ENCODE data around the gene FBN2. TPM values are rescaled to one million over a fixed set of nuclear protein-coding genes. Genes with fewer than 3 reads are reported as not detected.

Gene FBN2
- total RNA-seq, 1 donor from 2014 or later: 0.58 TPM

- Histone ChIP-seq H3K4me1 (no peaks in the 10 kb centered on the region), H3K4me3 (no peak overlapping the region), H3K27ac (no peak overlapping the region), H3K36me3 (no peaks in the 10 kb centered on the region), H3K9me3 (no peaks in the 10 kb centered on the region), H3K27me3 (no peaks in the 10 kb centered on the region)
- DNase-seq (no peak), ATAC-seq (no peak)
- intact Hi-C loops (cut with DNase I): no loop called here
- TF ChIP-seq, protein P1, sequence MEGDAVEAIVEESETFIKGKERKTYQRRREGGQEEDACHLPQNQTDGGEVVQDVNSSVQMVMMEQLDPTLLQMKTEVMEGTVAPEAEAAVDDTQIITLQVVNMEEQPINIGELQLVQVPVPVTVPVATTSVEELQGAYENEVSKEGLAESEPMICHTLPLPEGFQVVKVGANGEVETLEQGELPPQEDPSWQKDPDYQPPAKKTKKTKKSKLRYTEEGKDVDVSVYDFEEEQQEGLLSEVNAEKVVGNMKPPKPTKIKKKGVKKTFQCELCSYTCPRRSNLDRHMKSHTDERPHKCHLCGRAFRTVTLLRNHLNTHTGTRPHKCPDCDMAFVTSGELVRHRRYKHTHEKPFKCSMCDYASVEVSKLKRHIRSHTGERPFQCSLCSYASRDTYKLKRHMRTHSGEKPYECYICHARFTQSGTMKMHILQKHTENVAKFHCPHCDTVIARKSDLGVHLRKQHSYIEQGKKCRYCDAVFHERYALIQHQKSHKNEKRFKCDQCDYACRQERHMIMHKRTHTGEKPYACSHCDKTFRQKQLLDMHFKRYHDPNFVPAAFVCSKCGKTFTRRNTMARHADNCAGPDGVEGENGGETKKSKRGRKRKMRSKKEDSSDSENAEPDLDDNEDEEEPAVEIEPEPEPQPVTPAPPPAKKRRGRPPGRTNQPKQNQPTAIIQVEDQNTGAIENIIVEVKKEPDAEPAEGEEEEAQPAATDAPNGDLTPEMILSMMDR (IDR thresholded peaks at IDR 0.05): no peak
These were observed 263.6 kb downstream of the FBN2 start for GRCh38 chr5:128274441-128274840.

DNA sequence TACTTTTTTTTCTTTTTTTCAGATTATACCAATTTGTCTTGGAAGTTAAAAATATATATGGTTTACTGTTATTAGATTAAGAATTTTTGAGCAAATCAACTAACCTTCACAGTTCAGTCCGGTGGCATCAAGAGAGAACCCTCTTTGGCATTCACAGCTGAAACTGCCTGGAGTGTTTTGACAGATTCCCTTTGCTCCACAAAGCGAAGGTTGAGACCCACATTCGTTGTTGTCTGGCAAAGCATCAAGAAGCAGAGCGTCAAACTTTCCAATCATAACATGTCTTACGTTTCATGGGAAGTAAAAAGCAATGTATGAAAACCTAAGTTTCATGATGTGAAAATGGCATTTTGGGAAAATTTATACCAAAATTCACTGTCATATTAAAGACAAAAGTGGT lies 264.3 kb downstream of the FBN2 start:
- no peak for ATAC-seq
- H3K4me3 ChIP-seq: no peak overlapping the region
- DNase-seq: no peak
- no peak overlapping the region for H3K27ac ChIP-seq
- intact Hi-C loops (cut with DNase I): no loop called here
- TF ChIP-seq, protein P1 (IDR thresholded peaks at IDR 0.05): no peak
- H3K36me3 ChIP-seq: no peaks in the 10 kb centered on the region
- H3K9me3 ChIP-seq: no peaks in the 10 kb centered on the region
- H3K4me1 ChIP-seq: no peaks in the 10 kb centered on the region
- no peaks in the 10 kb centered on the region for H3K27me3 ChIP-seq

DNA sequence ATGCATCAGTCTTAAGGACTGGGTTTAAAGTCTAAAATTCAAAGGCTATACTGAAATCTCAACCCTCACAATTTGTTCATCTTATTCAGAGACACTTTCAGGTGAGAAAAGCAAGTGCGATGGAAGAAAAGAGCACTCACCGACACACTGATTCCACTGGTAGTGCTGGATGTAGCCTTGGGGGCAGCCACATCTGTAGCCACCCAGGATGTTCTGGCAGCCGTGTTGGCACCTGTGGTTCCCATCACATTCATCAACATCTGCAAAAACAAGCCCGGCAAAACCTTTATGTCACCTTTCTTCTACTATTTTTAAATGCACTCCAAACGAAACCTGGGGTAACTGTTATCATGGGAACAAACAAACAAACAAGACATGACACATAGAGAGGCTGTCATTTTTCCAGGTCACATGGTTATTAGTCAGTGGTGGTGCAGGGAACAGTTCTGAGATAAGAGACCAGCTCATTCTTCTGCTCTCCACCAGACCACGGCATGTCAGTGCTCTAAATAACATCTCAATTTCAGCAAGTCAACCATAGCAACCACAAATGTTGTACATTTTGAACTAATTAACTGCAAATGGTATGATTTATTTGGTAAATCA lies 266.1 kb downstream of the FBN2 start:
- no peak for ATAC-seq
- intact Hi-C loops (cut with DNase I): no loop called here
- no peaks in the 10 kb centered on the region for H3K27me3 ChIP-seq
- H3K27ac ChIP-seq: no peak overlapping the region
- TF ChIP-seq, protein P1 (IDR thresholded peaks at IDR 0.05): no peak
- no peak for DNase-seq
- H3K4me3 ChIP-seq: no peak overlapping the region
- no peaks in the 10 kb centered on the region for H3K36me3 ChIP-seq
- H3K9me3 ChIP-seq: no peaks in the 10 kb centered on the region
- H3K4me1 ChIP-seq: no peaks in the 10 kb centered on the region

- Histone ChIP-seq H3K9me3 (no peaks in the 10 kb centered on the region), H3K27me3 (no peaks in the 10 kb centered on the region), H3K4me1 (no peaks in the 10 kb centered on the region), H3K36me3 (no peaks in the 10 kb centered on the region), H3K4me3 (no peak overlapping the region), H3K27ac (no peak overlapping the region)
- no peak for ATAC-seq
- DNase-seq: no peak
- intact Hi-C loops (cut with DNase I): no loop called here
- TF ChIP-seq, protein P1 (IDR thresholded peaks at IDR 0.05): no peak
These were observed 267.0 kb downstream of the FBN2 start for GRCh38 chr5:128271071-128271470.

GRCh38 chr5:128264564-128265360 lies 273.3 kb downstream of the FBN2 start:
- Histone ChIP-seq H3K36me3 (no peaks in the 10 kb centered on the region), H3K27ac (no peak overlapping the region), H3K4me3 (no peak overlapping the region), H3K27me3 (no peaks in the 10 kb centered on the region), H3K4me1 (no peaks in the 10 kb centered on the region), H3K9me3 (no peaks in the 10 kb centered on the region)
- TF ChIP-seq, protein P1 (IDR thresholded peaks at IDR 0.05): no peak
- ATAC-seq: no peak
- intact Hi-C loops (cut with DNase I): no loop called here
- DNase-seq: no peak

Measured in upper lobe of right lung (tissue), 1 donor.